NCI-H82 treated with DMSO at 0.1 percent for 48 hours (cell line): ENCODE results near the gene LCE4A.

ENCODE experiments used
- DNase-seq: peaks from one replicate; lab custom pipeline; 2025; ENCODE audit not compliant: unreplicated experiment; lab: John Stamatoyannopoulos, UW

LCE4A gene

DNA sequence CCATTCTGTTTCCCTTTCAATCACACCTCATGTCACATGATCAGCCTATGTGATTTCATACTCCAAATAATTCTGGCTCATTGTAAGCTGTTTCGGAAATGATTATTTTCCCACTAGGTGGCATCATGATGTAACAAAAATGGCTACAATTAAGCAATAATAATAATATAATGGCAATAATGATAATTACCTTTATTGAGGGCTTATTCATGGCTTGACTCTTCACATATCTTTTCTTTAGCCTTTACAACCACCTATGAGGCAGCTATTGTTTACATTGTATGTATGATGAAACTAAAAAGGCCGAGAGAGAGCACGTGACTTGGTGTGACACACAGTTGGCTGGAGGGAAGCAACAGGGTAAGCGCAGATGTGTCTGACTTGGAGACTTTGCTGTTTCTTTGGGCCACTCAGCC, 37.3 kb downstream of the LCE4A start:
- DNase-seq = no peak

- no peak for DNase-seq
Measured at GRCh38 chr1:152745765-152746444, 37.9 kb downstream of the LCE4A start.

DNA sequence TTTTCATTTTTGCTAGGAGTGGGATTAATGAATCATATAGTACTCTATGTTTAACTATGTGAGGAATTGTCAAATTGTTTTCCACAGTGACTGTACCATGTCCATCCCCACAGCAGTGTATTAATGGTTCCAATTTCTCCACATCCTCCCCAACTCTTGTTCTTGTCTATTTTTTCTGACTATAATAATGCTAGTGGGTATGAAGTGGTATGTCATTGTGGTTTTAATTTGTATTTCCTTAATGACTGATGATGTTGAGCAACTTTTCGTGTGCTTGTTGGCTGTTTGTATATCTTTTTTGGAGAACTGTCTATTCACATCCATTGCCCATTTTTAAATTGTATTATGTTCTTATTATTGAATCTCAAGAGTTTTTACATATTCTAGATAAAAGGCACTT, 39.9 kb downstream of the LCE4A start:
- DNase-seq = no peak

- no peak for DNase-seq
Measured at GRCh38 chr1:152752225-152752624, 44.3 kb downstream of the LCE4A start.

DNA sequence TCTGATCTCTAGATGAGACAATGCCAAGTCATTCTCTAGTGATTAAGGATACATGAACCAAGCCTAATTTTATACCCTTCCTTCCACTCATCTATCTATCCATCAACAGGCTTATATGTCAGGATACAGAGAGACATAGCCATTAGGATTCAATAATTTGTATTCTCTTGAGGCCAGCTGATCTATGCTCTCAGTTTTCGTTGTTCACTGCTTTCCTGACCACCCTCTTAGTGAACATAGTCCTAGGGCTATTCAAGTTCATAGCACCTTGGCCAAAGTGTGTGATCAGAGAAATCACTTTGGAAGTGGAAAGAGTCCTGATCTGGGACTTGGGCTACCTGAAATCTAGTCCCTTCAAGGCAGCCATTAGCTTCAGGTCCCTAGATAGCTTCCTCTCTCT, 45.6 kb downstream of the LCE4A start:
- no peak for DNase-seq

DNA sequence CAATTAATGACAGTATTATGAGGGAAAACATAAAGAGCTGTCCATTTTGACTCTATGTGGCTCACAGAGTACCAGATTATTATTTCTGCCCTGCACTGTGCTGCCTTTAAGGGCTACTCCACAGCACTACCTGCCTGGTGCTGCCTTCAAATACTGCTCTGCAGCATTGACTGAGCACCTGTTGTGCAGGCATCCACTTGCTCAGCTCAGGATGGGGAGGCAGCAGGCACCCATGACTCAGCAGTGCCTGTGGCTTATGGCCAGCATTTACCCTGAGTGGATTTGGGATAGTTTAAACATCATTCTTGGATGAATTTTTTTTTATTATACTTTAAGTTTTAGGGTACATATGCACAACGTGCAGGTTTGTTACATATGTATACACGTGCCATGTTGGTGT, 48.9 kb downstream of the LCE4A start:
- no peak for DNase-seq

DNA sequence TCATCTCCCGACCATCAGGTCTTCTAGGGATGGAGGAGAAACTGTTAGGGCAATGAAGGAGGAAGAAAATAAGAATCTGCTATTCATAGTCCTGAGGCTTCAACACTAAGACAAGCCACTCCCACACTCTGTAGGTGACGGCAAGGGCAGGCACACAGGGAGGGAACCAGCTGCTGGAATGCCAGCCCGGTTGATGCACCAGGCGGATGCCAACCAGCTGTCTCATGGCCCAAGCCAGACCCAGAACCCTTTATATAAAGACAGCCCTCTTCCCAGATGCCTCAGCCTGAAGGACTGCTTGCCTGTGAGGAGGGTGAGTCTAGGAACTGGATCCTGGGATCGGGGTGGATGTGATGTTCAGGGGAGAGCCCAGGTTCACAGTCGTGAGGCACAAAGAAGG, 49.8 kb downstream of the LCE4A start, which contains the start of gene KPRP:
Gene KPRP, plus strand, starts transcription at position 279 of the 400 bp plus-strand sequence. CDS start 1,564 bp downstream, outside the sequence.
- no peak for DNase-seq

DNA sequence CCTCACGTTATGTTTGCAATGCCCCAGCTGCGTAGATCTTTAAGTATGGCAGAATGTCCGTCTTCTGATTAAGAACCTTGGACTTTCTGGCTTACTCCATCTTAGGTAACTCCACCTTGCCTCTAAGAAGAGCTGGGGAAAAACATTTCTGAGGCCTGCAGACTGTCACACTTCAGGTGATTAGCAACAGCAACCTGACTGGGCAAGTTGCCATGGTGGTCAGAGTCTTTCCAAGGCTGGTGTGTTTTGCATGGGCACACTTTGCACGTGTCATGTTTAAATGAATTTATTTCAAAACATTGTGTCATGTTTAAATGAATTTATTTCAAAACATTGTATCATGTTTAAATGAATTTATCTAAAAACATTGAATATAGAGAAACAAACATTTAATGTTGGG, 50.7 kb downstream of the LCE4A start:
- no peak for DNase-seq
